RKO (cell line): ENCODE data around the gene OTOL1.

ENCODE experiments used
- DNase-seq: peaks from one replicate; pipeline ENCODE4 v3.0.0-alpha.2; 2016; ENCODE audit warnings: low spot score

The OTOL1 gene

GRCh38 chr3:161540594-161540993 lies 44.0 kb downstream of the OTOL1 start:
- DNase-seq, result no peak

GRCh38 chr3:161545824-161546223 lies 49.2 kb downstream of the OTOL1 start:
- no peak for DNase-seq

- no peak for DNase-seq
Measured at GRCh38 chr3:161548301-161548700, 51.7 kb downstream of the OTOL1 start.

- DNase-seq, result no peak
Measured at GRCh38 chr3:161549261-161549660, 52.7 kb downstream of the OTOL1 start.

- DNase-seq, result no peak
Measured at GRCh38 chr3:161550491-161551195, 54.0 kb downstream of the OTOL1 start.

GRCh38 chr3:161551697-161552096 lies 55.1 kb downstream of the OTOL1 start:
- DNase-seq, result no peak

- DNase-seq, result no peak
Measured at GRCh38 chr3:161552984-161553560, 56.5 kb downstream of the OTOL1 start.
